DOHH2 (cell line): ENCODE measurements around the gene RBMX.

ENCODE experiments used
- H3F3A ChIP-seq: fragments of 200-600 bp; sonication (generic), shearing (Covaris generic); 2 replicates; pipeline ENCODE4 v1.6.0; 2016; ENCODE audit warnings: antibody characterized with exemption, mild to moderate bottlenecking; ENCODE audit not compliant: control insufficient read depth, insufficient read depth
- H3K27ac ChIP-seq: fragments of 200-600 bp; sonication (generic); 2 replicates; pipeline ENCODE4 v1.5.1; 2014; ENCODE audit warnings: low read depth, mild to moderate bottlenecking, low read length, moderate library complexity
- H3K27me3 ChIP-seq: fragments of 200-600 bp; sonication (generic); 2 replicates; pipeline ENCODE4 v1.6.1; 2014; ENCODE audit warnings: mild to moderate bottlenecking, low read length, mixed read lengths; ENCODE audit not compliant: control insufficient read depth
- H3K36me3 ChIP-seq: fragments of 200-600 bp; sonication (generic); 2 replicates; pipeline ENCODE4 v1.6.1; 2014; ENCODE audit warnings: mild to moderate bottlenecking, low read length, moderate library complexity, mixed read lengths; ENCODE audit not compliant: control insufficient read depth
- H3K4me1 ChIP-seq: fragments of 200-600 bp; sonication (generic); 2 replicates; pipeline ENCODE4 v1.6.1; 2014; ENCODE audit warnings: mild to moderate bottlenecking, low read length, mixed read lengths; ENCODE audit not compliant: control insufficient read depth
- H3K4me2 ChIP-seq: fragments of 200-600 bp; sonication (generic); 2 replicates; pipeline ENCODE4 v1.6.0; 2014; ENCODE audit warnings: mild to moderate bottlenecking, low read length, moderate library complexity
- H3K4me3 ChIP-seq: fragments of 200-600 bp; sonication (generic); 2 replicates; pipeline ENCODE4 v1.5.1; 2014; ENCODE audit warnings: mild to moderate bottlenecking, low read length, mixed read lengths
- H3K79me2 ChIP-seq: fragments of 200-600 bp; sonication (generic); 2 replicates; pipeline ENCODE4 v1.6.1; 2014; ENCODE audit warnings: mild to moderate bottlenecking, low read length, mixed read lengths; ENCODE audit not compliant: control insufficient read depth
- H3K9me2 ChIP-seq: fragments of 200-600 bp; sonication (generic); replicated peaks from 2 replicates; pipeline ENCODE4 v1.6.1; 2014; ENCODE audit warnings: mild to moderate bottlenecking, low read length, mixed read lengths; ENCODE audit not compliant: control insufficient read depth
- H3K9me3 ChIP-seq: fragments of 200-600 bp; sonication (generic); 2 replicates; pipeline ENCODE4 v1.6.1; 2014; ENCODE audit warnings: antibody characterized with exemption, low read length, mixed read lengths; ENCODE audit not compliant: control insufficient read depth, insufficient read depth
- H4K20me1 ChIP-seq: fragments of 200-600 bp; sonication (generic); 2 replicates; pipeline ENCODE4 v1.6.0; 2014; ENCODE audit warnings: low read depth, mild to moderate bottlenecking, antibody characterized with exemption, low read length, moderate library complexity; ENCODE audit not compliant: control insufficient read depth, insufficient read depth
- CTCF ChIP-seq: fragments of 200-600 bp; sonication (generic); IDR thresholded peaks from one replicate; pipeline ENCODE4 v1.5.1; 2014; ENCODE audit warnings: antibody characterized with exemption, mild to moderate bottlenecking, low read depth, low read length; ENCODE audit not compliant: poor library complexity, severe bottlenecking
- EZH2phosphoT487 ChIP-seq: fragments of 200-600 bp; sonication (generic); IDR thresholded peaks from 2 replicates; pipeline ENCODE4 v1.6.1; 2017; ENCODE audit warnings: borderline replicate concordance, mild to moderate bottlenecking, antibody characterized with exemption, low read length, moderate library complexity, mixed read lengths

The RBMX gene

GRCh38 chrX:136828830-136829229 is 51.7 kb downstream of the RBMX start:
- Histone ChIP-seq H3K4me2 (no peak overlapping the region), H3K27me3 (no peaks in the 10 kb centered on the region), H3K27ac (no peak overlapping the region), H3K4me1 (no peaks in the 10 kb centered on the region), H4K20me1 (no peaks in the 10 kb centered on the region), H3K36me3 (no peaks in the 10 kb centered on the region), H3K9me3 (no peaks in the 10 kb centered on the region), H3K4me3 (no peak overlapping the region), H3K9me2 (no peaks in the 10 kb centered on the region), H3F3A (no peaks in the 10 kb centered on the region), H3K79me2 (no peaks in the 10 kb centered on the region)
- TF ChIP-seq EZH2phosphoT487 (no peak), CTCF (no peak)

- no peak overlapping the region for H3K4me2 ChIP-seq
- no peaks in the 10 kb centered on the region for H3F3A ChIP-seq
- H3K4me1 ChIP-seq, result no peaks in the 10 kb centered on the region
- no peaks in the 10 kb centered on the region for H3K9me2 ChIP-seq
- no peaks in the 10 kb centered on the region for H3K79me2 ChIP-seq
- no peaks in the 10 kb centered on the region for H3K36me3 ChIP-seq
- H3K9me3 ChIP-seq, result no peaks in the 10 kb centered on the region
- H4K20me1 ChIP-seq, result no peaks in the 10 kb centered on the region
- H3K4me3 ChIP-seq, result no peak overlapping the region
- TF ChIP-seq CTCF (no peak), EZH2phosphoT487 (no peak)
- no peaks in the 10 kb centered on the region for H3K27me3 ChIP-seq
- no peak overlapping the region for H3K27ac ChIP-seq
These were observed 53.5 kb downstream of the RBMX start for GRCh38 chrX:136827026-136827425.

GRCh38 chrX:136825771-136826170 is 54.8 kb downstream of the RBMX start:
- H3K79me2 ChIP-seq, result no peaks in the 10 kb centered on the region
- H3K27me3 ChIP-seq, result no peaks in the 10 kb centered on the region
- H3K4me2 ChIP-seq, result no peak overlapping the region
- H3K36me3 ChIP-seq, result no peaks in the 10 kb centered on the region
- no peaks in the 10 kb centered on the region for H4K20me1 ChIP-seq
- H3K4me1 ChIP-seq, result peaks cover 7% of the 10 kb centered on the region
- no peak for TF ChIP-seq CTCF
- TF ChIP-seq EZH2phosphoT487, result no peak
- H3K4me3 ChIP-seq, result no peak overlapping the region
- H3F3A ChIP-seq, result no peaks in the 10 kb centered on the region
- no peaks in the 10 kb centered on the region for H3K9me2 ChIP-seq
- no peak overlapping the region for H3K27ac ChIP-seq
- no peaks in the 10 kb centered on the region for H3K9me3 ChIP-seq
